ENCODE data around the gene ARMC7. TPM values are rescaled to one million over a fixed set of nuclear protein-coding genes. Genes with fewer than 3 reads are reported as not detected.

The ARMC7 gene
- total RNA-seq, 4 donors from 2014 or later = 10.6 to 14.7 (median 11.9) TPM

- 49 to 55% methylated on average over 12 of the region's 12 CpGs for WGBS, 2 donors
- TF ChIP-seq POLR2A (IDR thresholded peaks at IDR 0.05) (no peak), CTCF (IDR thresholded peaks at IDR 0.05) (no peak)
Observed at GRCh38 chr17:75087182-75087557, 22.6 kb upstream of the ARMC7 start.

GRCh38 chr17:75087558-75088453 is 22.0 kb upstream of the ARMC7 start, which contains the start of gene SLC16A5:
Gene SLC16A5, plus strand, starts transcription at chr17:75087954. Its CDS starts 5,683 bp downstream, at chr17:75093637.
- TF ChIP-seq POLR2A (IDR thresholded peaks at IDR 0.05) (no peak), CTCF (IDR thresholded peaks at IDR 0.05) (no peak)
- intact Hi-C loops (cut with DNase I; ENCODE audit: low total_unique reads) = no loop called here
- peak; percentile 84 to 98 for DNase-seq (ENCODE audit: low spot score in 2 of 2)
- peak within 1 kb of the TSS; percentile 56 for H3K4me3 ChIP-seq (ENCODE audit: low read depth, poor library complexity, severe bottlenecking)
- 5 to 8% methylated on average over 29 to 47 of the region's 69 CpGs for WGBS, 2 donors

More at GRCh38 chr17:75087182-75087557, 22.6 kb upstream of the ARMC7 start:
- DNase-seq (ENCODE audit: low spot score in 2 of 2) = no peak
- intact Hi-C loops (cut with DNase I; ENCODE audit: low total_unique reads) = no loop called here
- peak overlapping the region; percentile 56 for H3K4me3 ChIP-seq (ENCODE audit: low read depth, poor library complexity, severe bottlenecking)

GRCh38 chr17:75088465-75089417 is 21.0 kb upstream of the ARMC7 start:
- DNase-seq (ENCODE audit: low spot score in 2 of 2) = no peak
- intact Hi-C loops (cut with DNase I; ENCODE audit: low total_unique reads) = no loop called here
- 60 to 71% methylated on average over 8 to 10 of the region's 11 CpGs for WGBS, 2 donors

GRCh38 chr17:75090871-75091854 is 18.6 kb upstream of the ARMC7 start:
- no peak overlapping the region for H3K4me3 ChIP-seq (ENCODE audit: low read depth, poor library complexity, severe bottlenecking)
- 40 to 45% methylated on average over 19 of the region's 19 CpGs for WGBS, 2 donors
- intact Hi-C loops (cut with DNase I; ENCODE audit: low total_unique reads) = no loop called here
- no peak for DNase-seq (ENCODE audit: low spot score in 2 of 2)
- TF ChIP-seq CTCF (IDR thresholded peaks at IDR 0.05) (no peak), POLR2A (IDR thresholded peaks at IDR 0.05) (no peak)

More at GRCh38 chr17:75088465-75089417, 21.0 kb upstream of the ARMC7 start:
- TF ChIP-seq CTCF (IDR thresholded peaks at IDR 0.05) = no peak
- no peak for TF ChIP-seq POLR2A (IDR thresholded peaks at IDR 0.05)
- H3K4me3 ChIP-seq (ENCODE audit: low read depth, poor library complexity, severe bottlenecking) = peak overlapping the region; percentile 56

GRCh38 chr17:75091855-75092327 is 17.9 kb upstream of the ARMC7 start:
- 72 to 84% methylated on average over 10 of the region's 10 CpGs for WGBS, 2 donors
- intact Hi-C loops (cut with DNase I; ENCODE audit: low total_unique reads) = no loop called here
- H3K4me3 ChIP-seq (ENCODE audit: low read depth, poor library complexity, severe bottlenecking) = no peak overlapping the region
- no peak for DNase-seq (ENCODE audit: low spot score in 2 of 2)
- TF ChIP-seq POLR2A (IDR thresholded peaks at IDR 0.05) (no peak), CTCF (IDR thresholded peaks at IDR 0.05) (no peak)
